ENCODE results near the gene CILP.
"Not testable (repeated sequence)": the region's sequence is repeated elsewhere in the genome, so short reads cannot be mapped to it uniquely, and the experiment has no call there.

CILP gene

DNA sequence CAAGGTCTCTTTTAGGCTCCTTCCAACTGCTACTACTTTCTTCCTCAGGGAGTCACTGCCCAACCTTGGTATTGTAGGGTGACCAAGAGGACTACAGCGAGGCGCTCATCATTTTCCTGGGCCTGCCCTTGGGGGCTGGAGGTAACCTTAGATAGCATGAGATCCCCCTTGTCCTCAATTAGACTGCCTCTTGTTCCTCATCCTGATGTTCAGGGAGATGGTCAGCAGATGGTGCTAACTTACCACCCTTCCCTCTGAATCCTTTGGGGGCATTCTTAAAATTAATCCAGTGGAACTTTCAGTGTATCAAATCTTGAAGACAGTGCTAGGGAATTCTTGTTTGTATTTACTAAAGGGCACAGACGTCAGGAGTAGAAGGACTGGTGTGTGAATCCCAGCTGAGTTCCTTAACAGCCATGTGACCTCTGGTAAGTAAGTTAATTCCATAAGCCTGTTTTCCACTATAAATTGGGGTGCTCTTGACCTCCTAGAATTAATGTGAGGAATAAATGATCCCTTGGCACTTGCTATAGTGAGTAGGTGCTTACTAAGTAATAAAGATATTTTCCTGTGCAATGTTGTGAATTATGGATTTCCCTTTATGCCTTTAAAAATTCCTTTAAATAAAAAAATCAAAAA, 22.1 kb downstream of the CILP start:
- DNase-seq = no peak

DNA sequence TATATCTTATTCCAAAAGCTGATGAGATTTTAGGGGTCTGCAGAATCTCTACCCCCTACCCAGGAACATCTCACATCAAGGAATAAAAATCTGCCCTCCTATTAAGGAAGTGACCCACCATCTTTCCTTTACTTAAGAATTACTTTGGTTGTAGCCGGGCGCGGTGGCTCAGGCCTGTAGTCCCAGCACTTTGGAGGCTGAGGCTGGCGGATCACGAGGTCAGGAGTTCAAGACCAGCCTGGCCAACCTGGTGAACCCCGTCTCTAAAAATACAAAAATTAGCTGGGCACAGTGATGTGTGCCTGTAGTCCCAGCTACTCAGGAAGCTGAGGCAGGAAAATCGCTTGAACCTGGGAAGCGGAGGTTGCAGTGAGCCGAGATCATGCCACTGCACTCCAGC, 22.8 kb downstream of the CILP start:
- not testable (repeated sequence) for DNase-seq

DNA sequence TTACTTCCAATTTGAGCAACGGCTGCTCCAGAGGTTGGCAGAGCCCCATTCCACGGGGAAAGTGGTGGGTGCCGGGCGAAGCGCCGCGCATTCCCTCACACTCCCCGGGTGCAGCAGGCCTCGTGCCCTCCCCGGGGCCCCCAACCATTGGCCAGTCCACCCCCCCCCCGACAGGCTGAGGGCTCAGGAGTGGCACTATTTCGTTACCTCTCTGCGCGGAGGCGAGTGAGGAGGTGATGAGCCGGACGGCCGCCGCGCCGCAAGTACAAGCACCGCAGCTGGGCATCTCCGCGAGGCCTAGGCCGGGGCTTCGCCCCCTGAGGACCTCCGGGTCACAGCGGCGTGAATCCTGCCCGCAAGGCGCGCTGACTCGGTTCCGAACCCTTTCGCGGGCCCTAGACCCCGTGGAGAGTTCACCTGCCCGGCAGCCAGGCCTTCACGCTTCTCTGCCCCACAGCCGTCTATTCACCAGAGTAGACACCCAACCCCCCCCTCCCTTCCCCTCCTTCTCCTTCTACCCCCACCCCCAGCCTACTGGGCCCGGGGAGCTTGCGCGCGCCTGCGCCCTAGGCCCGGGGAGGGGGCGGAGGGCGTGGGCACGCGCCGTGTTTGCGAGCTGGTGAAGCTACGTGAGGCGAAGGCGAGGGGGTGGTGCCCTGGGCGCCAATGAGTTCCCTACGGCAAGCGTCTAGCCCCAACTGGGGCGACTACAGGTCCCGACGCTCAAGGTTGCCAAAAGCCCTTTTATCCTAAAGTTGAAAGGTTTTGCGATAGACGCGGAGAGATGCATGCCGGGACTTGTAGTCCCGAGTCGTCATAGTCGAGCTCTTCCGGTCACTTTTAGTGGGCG, 26.2 kb downstream of the CILP start, which contains the start of gene CLPX:
TSS of gene CLPX (minus strand) at position 475 of the 850 bp plus-strand sequence. CDS start at position 286, 189 bp downstream.
- peak; percentile 37 for DNase-seq

DNA sequence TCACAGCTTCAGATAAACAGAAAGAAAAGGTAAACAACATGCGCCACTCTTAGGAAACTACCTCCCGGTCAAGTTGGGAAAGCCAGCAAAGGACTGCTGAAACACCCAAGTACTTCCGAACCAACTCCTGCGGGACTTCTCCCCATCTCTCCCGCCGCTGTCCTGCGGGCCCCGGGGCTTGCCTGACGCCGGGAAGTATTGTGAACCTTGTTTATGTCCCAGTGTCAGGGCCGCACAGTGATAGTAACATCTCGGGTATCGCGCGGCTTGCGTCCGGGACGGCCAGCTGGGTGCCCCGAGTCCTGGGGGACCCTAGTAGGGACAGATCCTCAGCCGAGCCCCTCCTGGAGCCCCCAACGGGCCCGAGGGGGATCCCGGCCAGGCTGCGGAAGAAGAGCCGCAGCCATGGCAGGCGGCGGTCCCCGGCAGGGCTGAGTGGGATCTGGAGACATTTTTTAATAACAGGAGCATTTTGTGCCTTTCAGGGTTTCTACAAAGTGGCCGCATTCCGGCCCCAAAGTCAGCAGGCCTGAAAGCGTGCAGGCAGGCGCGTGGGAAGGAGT, 26.9 kb downstream of the CILP start:
- no peak for DNase-seq

GRCh38 chr15:65183865-65184159, 27.5 kb downstream of the CILP start:
- no peak for DNase-seq

DNA sequence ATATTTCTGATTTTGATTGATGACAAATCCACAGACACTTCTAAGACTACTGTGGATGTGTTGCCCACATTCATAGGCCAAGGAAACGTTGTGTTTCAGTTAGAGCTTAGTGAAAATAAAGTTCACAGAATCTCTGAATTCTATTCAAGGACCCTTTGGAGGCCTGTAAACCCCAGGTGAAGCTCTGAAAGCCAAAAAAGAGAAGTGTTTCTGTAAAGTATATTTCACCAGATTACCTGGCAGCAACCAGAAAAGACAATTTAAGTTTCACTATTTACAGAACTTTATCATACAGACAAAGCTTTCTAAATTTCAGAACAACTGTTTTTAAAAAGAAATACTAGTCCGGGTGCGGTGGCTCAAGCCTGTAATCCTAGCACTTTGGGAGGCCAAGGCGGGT, 28.7 kb downstream of the CILP start:
- DNase-seq = no peak

GRCh38 chr15:65181582-65182353, 29.5 kb downstream of the CILP start:
- DNase-seq = not testable (repeated sequence)

DNA sequence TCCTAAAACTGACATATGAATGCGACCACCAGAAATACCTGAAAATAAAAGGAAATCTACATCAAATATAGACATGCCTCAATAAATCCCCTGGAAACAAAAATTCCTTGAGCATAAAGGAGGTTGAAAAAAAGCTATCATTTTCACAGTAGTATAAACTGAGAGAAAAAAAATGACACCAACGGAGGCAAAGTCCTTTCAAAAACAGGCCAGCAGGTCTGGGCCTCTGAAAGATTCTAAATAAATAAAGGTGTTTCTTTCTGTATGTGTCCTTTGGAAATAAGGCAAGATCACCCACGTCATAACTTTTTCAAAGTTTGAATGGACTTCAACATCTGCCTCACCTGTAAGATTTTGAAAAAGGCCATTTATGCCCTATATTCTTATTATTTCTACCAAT, 31.1 kb downstream of the CILP start:
- DNase-seq = no peak

GRCh38 chr15:65177901-65178300, 33.4 kb downstream of the CILP start:
- DNase-seq = no peak

GRCh38 chr15:65176056-65176455, 35.2 kb downstream of the CILP start:
- no peak for DNase-seq

DNA sequence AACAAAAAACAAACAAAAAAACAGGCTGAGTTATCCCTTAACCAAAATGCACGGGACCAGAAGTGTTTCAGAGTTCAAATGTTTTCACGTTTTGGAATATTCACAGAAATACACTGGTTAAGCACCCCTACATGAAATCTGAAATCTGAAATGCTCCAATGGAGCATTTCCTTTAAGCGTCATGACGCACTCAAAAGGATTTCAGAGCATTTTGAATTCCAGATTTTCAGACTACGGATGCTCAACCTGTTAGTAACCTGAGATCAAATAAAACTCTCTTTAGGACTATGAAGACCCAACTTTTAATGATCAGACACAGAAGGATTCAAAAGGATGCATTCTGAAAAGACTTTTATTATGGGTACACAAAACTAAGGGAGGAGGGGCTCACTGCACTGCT, 35.8 kb downstream of the CILP start:
- DNase-seq = no peak

- DNase-seq = no peak
These were observed 36.8 kb downstream of the CILP start for GRCh38 chr15:65174509-65174908.

GRCh38 chr15:65172531-65172930, 38.7 kb downstream of the CILP start:
- DNase-seq = no peak

DNA sequence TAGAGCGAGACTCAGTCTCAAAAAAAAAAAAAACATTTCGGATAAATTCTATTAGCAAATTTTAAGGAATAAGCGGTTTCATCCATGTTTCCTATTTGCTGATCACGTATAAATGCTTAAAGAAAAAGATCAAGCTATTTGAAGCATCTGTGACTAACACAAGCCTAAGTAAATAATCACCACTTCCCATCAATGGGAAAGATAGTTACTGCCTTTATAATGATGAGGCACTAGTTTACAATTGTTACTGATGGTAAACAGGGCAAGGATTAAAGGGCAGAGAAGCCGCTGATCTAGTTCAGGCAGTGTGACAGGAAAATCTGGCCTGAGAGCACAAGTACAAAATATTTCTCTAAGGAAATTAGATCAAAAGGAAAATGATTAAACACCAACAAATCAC, 39.8 kb downstream of the CILP start:
- DNase-seq = no peak

DNA sequence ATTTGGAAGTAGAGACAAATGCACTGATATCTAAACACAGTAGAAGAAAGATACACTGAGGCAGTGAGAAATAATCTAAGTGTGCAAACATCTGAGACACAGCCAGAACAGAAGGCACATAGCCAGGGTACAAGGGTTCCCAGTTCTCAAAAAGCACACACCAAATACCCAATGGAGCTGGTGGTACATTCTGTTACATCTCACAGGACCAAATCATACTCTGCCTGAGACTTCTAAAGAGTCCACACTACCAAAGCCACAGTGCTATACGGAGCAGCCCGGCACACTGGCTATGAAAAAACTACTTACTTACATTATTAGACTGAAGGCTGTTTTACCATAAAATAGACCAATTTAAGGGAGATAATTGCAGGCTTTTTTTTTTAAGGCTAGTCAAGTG, 45.4 kb downstream of the CILP start:
- no peak for DNase-seq

GRCh38 chr15:65164139-65164538, 47.1 kb downstream of the CILP start:
- no peak for DNase-seq

- no peak for DNase-seq
These were observed 48.2 kb downstream of the CILP start for GRCh38 chr15:65163041-65163440.

GRCh38 chr15:65156692-65157091, 54.6 kb downstream of the CILP start:
- DNase-seq = no peak

DNA sequence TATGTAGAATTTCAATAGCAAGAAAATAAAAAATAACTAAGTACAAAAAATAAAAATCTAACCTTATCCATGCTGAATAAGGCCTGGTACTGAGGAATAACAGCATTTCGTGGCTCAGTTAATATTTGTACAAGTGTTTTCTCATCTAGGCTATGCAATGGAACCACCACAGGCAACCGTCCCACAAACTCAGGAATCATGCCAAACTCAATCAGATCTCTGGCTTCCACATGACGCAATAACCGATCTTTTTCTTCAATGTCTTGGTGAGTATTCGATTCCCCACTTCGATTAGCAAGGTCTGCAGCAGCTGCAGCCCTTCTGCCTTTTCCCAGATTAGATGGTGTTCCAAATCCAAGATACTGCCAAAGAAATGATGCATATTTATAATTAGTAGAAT, 56.6 kb downstream of the CILP start:
- no peak for DNase-seq

DNA sequence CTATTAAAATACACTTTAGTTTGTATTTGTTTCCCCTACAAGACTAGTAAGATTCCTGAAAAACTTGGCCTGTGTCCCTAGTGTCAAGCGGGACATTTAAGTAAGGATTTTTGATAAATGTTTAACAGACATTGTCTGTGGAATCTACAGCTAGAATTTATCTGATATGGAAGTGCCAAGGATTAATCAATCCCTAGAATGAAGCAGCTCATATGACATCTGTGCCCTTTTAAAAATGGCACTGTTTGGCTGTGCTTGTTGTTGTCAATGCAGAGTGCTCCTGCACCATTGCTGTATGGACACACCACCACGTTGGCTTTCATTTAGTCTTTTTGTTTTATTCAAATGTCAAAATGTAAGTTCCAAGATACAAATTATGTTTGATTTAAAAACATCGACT, 63.4 kb downstream of the CILP start:
- DNase-seq = no peak

DNA sequence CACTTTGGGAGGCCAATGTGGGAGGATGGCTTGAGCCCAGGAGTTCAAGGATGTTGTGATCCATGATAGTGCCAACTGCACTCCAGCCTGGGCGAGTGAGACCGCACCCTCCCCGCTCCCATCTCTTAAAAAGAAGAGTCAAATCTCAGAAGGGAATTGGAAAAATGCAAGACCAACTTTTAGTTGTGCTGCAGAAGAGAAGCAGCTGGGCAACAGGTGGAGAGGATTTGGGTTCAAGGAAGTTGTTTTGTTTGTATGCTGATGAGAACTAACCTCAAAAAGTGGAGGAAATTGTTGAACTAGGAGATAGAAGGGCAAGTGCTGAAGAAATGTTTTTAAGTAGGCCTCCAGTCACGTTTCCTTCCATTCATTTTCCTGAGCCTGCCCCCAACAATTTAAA, 64.8 kb downstream of the CILP start:
- DNase-seq = no peak
